ENCODE data around the gene CCL25. TPM values are rescaled to one million over a fixed set of nuclear protein-coding genes. Genes with fewer than 3 reads are reported as not detected.

CCL25 gene, protein sequence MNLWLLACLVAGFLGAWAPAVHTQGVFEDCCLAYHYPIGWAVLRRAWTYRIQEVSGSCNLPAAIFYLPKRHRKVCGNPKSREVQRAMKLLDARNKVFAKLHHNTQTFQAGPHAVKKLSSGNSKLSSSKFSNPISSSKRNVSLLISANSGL
- total RNA-seq (1 to 10 TPM in 1 of 2 donors, not detected in 1; 1.7 TPM), polyA plus RNA-seq (ENCODE audit: insufficient read depth, low read depth, low replicate concordance) (0.47 TPM)
- long read RNA-seq, donor 1, result 0 reads
- long read RNA-seq, donor 2, result 0 reads

DNA sequence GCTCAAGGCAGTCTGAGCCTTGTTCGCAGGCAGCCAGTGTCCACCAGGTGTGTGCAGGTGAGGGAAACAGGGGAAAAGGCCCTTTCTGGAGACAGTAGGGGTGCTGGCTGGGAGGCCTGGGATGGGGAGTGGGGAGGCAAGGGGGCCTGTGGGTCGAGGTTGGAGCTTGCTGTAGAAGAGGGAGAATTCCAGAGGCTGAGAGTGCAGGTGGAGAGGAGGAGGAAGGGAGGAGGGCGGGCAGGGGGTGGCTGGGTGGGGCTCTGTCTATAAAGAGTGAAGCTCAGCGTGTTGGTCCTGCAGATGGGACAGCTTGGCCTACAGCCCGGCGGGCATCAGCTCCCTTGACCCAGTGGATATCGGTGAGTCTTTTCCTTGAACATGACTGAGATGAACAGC lies at the start of gene CCL25:
TSS of gene CCL25 (plus strand) at position 297 of the 396 bp plus-strand sequence. CDS start 290 bp downstream, outside the sequence.
- no peaks in the 10 kb centered on the region for H3K9me3 ChIP-seq
- intact Hi-C loops (cut with DNase I; ENCODE audit: low total_unique reads), result no loop called here
- no peak for TF ChIP-seq POLR2A (IDR thresholded peaks at IDR 0.05)
- TF ChIP-seq, protein P1, sequence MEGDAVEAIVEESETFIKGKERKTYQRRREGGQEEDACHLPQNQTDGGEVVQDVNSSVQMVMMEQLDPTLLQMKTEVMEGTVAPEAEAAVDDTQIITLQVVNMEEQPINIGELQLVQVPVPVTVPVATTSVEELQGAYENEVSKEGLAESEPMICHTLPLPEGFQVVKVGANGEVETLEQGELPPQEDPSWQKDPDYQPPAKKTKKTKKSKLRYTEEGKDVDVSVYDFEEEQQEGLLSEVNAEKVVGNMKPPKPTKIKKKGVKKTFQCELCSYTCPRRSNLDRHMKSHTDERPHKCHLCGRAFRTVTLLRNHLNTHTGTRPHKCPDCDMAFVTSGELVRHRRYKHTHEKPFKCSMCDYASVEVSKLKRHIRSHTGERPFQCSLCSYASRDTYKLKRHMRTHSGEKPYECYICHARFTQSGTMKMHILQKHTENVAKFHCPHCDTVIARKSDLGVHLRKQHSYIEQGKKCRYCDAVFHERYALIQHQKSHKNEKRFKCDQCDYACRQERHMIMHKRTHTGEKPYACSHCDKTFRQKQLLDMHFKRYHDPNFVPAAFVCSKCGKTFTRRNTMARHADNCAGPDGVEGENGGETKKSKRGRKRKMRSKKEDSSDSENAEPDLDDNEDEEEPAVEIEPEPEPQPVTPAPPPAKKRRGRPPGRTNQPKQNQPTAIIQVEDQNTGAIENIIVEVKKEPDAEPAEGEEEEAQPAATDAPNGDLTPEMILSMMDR (IDR thresholded peaks at IDR 0.05), result no peak
- 62 to 68% methylated on average over 6 to 7 of the region's 7 CpGs for WGBS, 2 donors
- H3K36me3 ChIP-seq (ENCODE audit: low read depth, missing control alignments), result no peaks in the 10 kb centered on the region
- DNase-seq, result no peak
- H3K27ac ChIP-seq, result no peak within 1 kb of the TSS
- no peaks in the 10 kb centered on the region for H3K27me3 ChIP-seq
- H3K4me1 ChIP-seq, result no peaks in the 10 kb centered on the region
- H3K4me3 ChIP-seq, result no peak within 1 kb of the TSS

DNA sequence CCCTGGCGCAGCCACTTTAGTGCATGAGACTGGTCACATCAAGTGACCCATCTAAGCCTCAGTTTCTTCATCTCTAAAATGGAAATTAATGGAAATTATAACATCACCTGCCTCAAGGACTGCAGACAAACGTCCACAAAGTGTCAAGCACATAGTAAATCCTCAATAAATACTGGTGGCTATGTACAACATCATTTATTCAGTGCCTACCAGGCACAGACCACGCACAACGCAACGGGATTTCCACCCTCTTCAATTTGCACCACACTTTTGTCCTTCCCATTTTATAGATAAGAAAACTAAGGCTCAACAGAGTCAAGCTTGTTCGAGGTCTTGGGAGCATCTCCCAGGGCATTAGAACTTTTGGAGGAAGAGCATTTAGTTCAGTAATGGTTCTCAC lies 48.6 kb upstream of the CCL25 start:
- no peak for DNase-seq
- Histone ChIP-seq H3K27ac (no peak overlapping the region), H3K36me3 (ENCODE audit: low read depth, missing control alignments) (no peaks in the 10 kb centered on the region), H3K4me3 (peak overlapping the region in 1 of 2 donors; percentile 68), H3K4me1 (peaks cover 38% of the 10 kb centered on the region), H3K9me3 (no peaks in the 10 kb centered on the region), H3K27me3 (no peaks in the 10 kb centered on the region)
- TF ChIP-seq, protein P1 (IDR thresholded peaks at IDR 0.05), result no peak
- 28 to 38% methylated on average over 6 of the region's 6 CpGs for WGBS, 2 donors
- intact Hi-C loops (cut with DNase I; ENCODE audit: low total_unique reads), result no loop called here

DNA sequence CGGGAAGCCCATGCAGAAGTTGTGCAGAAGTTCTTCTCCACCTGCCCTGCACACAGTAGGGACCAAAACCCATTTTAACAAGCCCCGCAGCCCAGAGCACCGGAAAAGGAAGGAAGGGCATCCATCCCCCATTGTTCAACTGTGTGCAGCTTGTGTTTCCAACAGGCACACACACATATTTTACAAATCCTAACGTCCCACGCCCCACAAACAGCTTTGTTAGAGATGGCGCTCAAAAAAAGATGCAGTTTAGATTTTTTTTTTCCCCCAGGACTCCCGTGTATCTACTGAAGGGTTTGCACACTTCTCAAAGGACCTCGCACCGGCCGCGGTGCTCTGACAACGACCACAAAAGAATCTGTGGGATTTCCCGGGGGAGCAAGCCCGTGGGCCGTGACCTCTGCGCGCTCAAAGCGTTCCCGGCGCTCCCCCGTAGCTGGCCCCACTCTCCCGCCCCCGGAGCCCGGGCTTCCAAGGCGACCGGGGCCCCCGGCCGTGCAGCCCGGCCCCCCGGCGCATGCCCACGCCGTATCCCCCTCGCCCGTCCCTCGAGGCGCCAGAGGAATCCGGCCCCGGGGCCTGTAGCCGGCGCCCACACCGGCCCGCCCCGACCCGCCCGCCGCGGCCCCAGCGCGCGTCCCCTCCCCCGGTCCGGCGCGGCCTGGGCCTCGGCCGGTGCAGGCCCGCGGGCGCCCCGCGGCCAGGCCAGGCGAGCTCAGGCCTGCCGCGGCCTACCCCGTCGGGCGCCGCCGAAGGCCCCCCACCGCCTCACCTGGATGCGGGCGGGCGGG lies 47.6 kb upstream of the CCL25 start:
- no peaks in the 10 kb centered on the region for H3K27me3 ChIP-seq
- intact Hi-C loops (cut with DNase I; ENCODE audit: low total_unique reads), result no loop called here
- H3K27ac ChIP-seq, result peak overlapping the region in 1 of 2 donors; percentile 80
- no peaks in the 10 kb centered on the region for H3K36me3 ChIP-seq (ENCODE audit: low read depth, missing control alignments)
- no peaks in the 10 kb centered on the region for H3K9me3 ChIP-seq
- H3K4me1 ChIP-seq, result peaks cover 38% of the 10 kb centered on the region
- 0% methylated on average over 22 to 26 of the region's 74 CpGs for WGBS, 2 donors
- TF ChIP-seq, protein P1 (IDR thresholded peaks at IDR 0.05), result no peak
- no peak for TF ChIP-seq POLR2A (IDR thresholded peaks at IDR 0.05)
- DNase-seq, result peak; percentile 34
- peak overlapping the region; percentile 68 to 77 for H3K4me3 ChIP-seq

DNA sequence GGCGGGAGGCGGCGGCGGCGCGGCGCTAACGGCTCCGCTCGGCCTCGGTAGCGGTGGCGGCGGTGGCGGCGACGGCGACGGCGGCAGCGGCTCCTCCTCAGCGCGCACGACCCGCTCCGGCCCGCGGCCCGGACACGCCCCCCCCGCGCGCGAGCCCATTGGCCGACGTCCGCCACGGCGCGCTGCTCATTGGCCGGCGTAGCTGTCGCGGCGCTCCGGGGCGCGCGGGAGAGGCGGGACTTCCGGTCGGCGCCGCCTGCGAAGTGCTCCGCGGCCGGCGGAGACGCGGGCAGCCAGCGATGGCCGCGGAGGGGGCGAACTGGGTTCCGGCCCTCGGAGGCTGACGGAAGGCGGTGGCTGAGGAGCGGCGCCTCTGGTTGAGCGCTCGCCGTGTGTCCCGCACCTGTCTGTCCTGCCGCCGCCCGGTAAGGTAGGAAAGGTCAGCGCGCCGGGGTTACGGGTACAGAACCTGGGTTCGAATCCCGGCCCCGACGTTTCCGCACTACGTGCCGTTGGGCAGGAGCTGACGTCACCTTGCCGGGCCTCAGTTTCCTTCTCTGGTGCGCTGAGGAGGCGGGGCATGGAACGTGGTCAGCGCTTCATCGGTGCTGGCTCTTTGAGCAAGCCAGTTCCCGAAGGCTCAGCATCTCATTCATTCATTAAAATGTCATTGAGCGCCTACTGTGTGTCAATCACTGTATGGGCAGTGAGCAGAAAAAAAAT lies 46.9 kb upstream of the CCL25 start, which contains the start of gene ELAVL1:
TSS of gene ELAVL1 (minus strand) at position 108 of the 723 bp plus-strand sequence. CDS start 13,826 bp downstream, outside the sequence.
- Histone ChIP-seq H3K4me3 (peak within 1 kb of the TSS; percentile 77 to 92), H3K27ac (peak within 1 kb of the TSS; percentile 74 to 80), H3K27me3 (no peaks in the 10 kb centered on the region), H3K36me3 (ENCODE audit: low read depth, missing control alignments) (no peaks in the 10 kb centered on the region), H3K9me3 (no peaks in the 10 kb centered on the region), H3K4me1 (peaks cover 33% of the 10 kb centered on the region)
- no peak for TF ChIP-seq POLR2A (IDR thresholded peaks at IDR 0.05)
- TF ChIP-seq, protein P1 (IDR thresholded peaks at IDR 0.05), result no peak
- 1 to 2% methylated on average over 8 to 65 of the region's 98 CpGs for WGBS, 2 donors
- peak; percentile 92 for DNase-seq
- intact Hi-C loops (cut with DNase I; ENCODE audit: low total_unique reads), result no loop called here
